ENCODE measurements around the gene POLA2.
"Not testable (repeated sequence)": the region's sequence is repeated elsewhere in the genome, so short reads cannot be mapped to it uniquely, and the experiment has no call there.

POLA2 gene

GRCh38 chr11:65243797-65244196, 18.0 kb upstream of the POLA2 start:
- Histone ChIP-seq H3K4me3 (ENCODE audit: low read depth in 1 of 2, low read length in 1 of 2) (no peak overlapping the region), H3K4me1 (ENCODE audit: control insufficient read depth in 1 of 2, insufficient read depth in 1 of 2, low read depth in 1 of 2, low read length in 1 of 2) (no peaks in the 10 kb centered on the region), H3K36me3 (no peaks in the 10 kb centered on the region), H3K9me3 (no peaks in the 10 kb centered on the region), H3K27me3 (no peaks in the 10 kb centered on the region), H3K27ac (no peak overlapping the region)
- no peak for TF ChIP-seq CTCF (IDR thresholded peaks at IDR 0.05)

- H3K36me3 ChIP-seq; H3K9me3 ChIP-seq; H3K27me3 ChIP-seq; H3K4me3 ChIP-seq (ENCODE audit: low read depth in 1 of 2, low read length in 1 of 2); H3K4me1 ChIP-seq (ENCODE audit: control insufficient read depth in 1 of 2, insufficient read depth in 1 of 2, low read depth in 1 of 2, low read length in 1 of 2); H3K27ac ChIP-seq: not testable (repeated sequence)
These were observed 16.7 kb upstream of the POLA2 start for GRCh38 chr11:65245046-65245445.

GRCh38 chr11:65246506-65246905, 15.3 kb upstream of the POLA2 start:
- TF ChIP-seq CTCF (IDR thresholded peaks at IDR 0.05), result no peak
- Histone ChIP-seq H3K27me3 (no peaks in the 10 kb centered on the region), H3K36me3 (no peaks in the 10 kb centered on the region), H3K27ac (no peak overlapping the region), H3K9me3 (no peaks in the 10 kb centered on the region), H3K4me1 (ENCODE audit: control insufficient read depth in 1 of 2, insufficient read depth in 1 of 2, low read depth in 1 of 2, low read length in 1 of 2) (no peaks in the 10 kb centered on the region), H3K4me3 (ENCODE audit: low read depth in 1 of 2, low read length in 1 of 2) (no peak overlapping the region)

- not testable (repeated sequence) for H3K4me3 ChIP-seq (ENCODE audit: low read depth in 1 of 2, low read length in 1 of 2); H3K4me1 ChIP-seq (ENCODE audit: control insufficient read depth in 1 of 2, insufficient read depth in 1 of 2, low read depth in 1 of 2, low read length in 1 of 2); H3K36me3 ChIP-seq; H3K9me3 ChIP-seq; H3K27me3 ChIP-seq; H3K27ac ChIP-seq
These were observed 13.5 kb upstream of the POLA2 start for GRCh38 chr11:65248184-65248710.

- Histone ChIP-seq H3K9me3 (no peaks in the 10 kb centered on the region), H3K27me3 (no peaks in the 10 kb centered on the region), H3K4me3 (ENCODE audit: low read depth in 1 of 2, low read length in 1 of 2) (no peak overlapping the region), H3K4me1 (ENCODE audit: control insufficient read depth in 1 of 2, insufficient read depth in 1 of 2, low read depth in 1 of 2, low read length in 1 of 2) (no peaks in the 10 kb centered on the region), H3K36me3 (no peaks in the 10 kb centered on the region), H3K27ac (no peak overlapping the region)
- TF ChIP-seq CTCF (IDR thresholded peaks at IDR 0.05), result no peak
These were observed 10.3 kb upstream of the POLA2 start for GRCh38 chr11:65251476-65251875.

GRCh38 chr11:65254724-65255123, 7.0 kb upstream of the POLA2 start:
- no peak overlapping the region for H3K4me3 ChIP-seq (ENCODE audit: low read depth in 1 of 2, low read length in 1 of 2)

More at GRCh38 chr11:65254724-65255123, 7.0 kb upstream of the POLA2 start:
- H3K27ac ChIP-seq, result no peak overlapping the region
- H3K9me3 ChIP-seq, result no peaks in the 10 kb centered on the region
- H3K4me1 ChIP-seq (ENCODE audit: control insufficient read depth in 1 of 2, insufficient read depth in 1 of 2, low read depth in 1 of 2, low read length in 1 of 2), result peaks cover under 1 to 4% of the 10 kb centered on the region in 2 experiments
- TF ChIP-seq CTCF (IDR thresholded peaks at IDR 0.05), result no peak
- no peaks in the 10 kb centered on the region for H3K27me3 ChIP-seq
- H3K36me3 ChIP-seq, result no peaks in the 10 kb centered on the region
